PFSK-1 (cell line): ENCODE data around the gene ANGPT4.

Source experiments
- FOXP2 ChIP-seq: optimal IDR thresholded peaks from 2 replicates; pipeline ENCODE3; 2011; ENCODE audit warnings: borderline replicate concordance, control low read depth, inconsistent platforms; ENCODE audit not compliant: insufficient read depth; ENCODE audit errors: extremely low read length, extremely low read depth
- POLR2AphosphoS5 ChIP-seq: IDR thresholded peaks from 2 replicates; pipeline ENCODE4 v1.6.1; 2012; ENCODE audit warnings: low read depth, mild to moderate bottlenecking, control low read depth, low read length, moderate library complexity
- REST ChIP-seq, 2 experiments: IDR thresholded peaks; 2 replicates each; pipeline versions ENCODE4 v1.6.1 to v1.8.0; 2011 to 2012; ENCODE audit warnings: low read depth in 2 of 2, low read length in 2 of 2, control low read depth in 1 of 2, inconsistent platforms in 1 of 2, mild to moderate bottlenecking in 1 of 2, moderate library complexity in 1 of 2; ENCODE audit not compliant: insufficient read depth in 1 of 2
- SIN3A ChIP-seq: IDR thresholded peaks from 2 replicates; pipeline ENCODE4 v1.6.1; 2012; ENCODE audit warnings: mild to moderate bottlenecking, low read length, moderate library complexity, borderline replicate concordance; ENCODE audit not compliant: insufficient read depth
- TAF1 ChIP-seq: IDR thresholded peaks from 2 replicates; pipeline ENCODE4 v1.6.1; 2012; ENCODE audit warnings: low read length, control low read depth, borderline replicate concordance; ENCODE audit not compliant: insufficient read depth

Gene ANGPT4

GRCh38 chr20:879626-880025 lies 36.5 kb downstream of the ANGPT4 start:
- TF ChIP-seq TAF1, result no peak
- 0 out of 4 replicates have a peak, but pooled peaks of 1 of the 2 experiments have one; percentile 12 for TF ChIP-seq REST (IDR thresholded peaks at IDR 0.05; ENCODE audit: insufficient read depth in 1 of 2, low read depth in 2 of 2, low read length in 2 of 2)

GRCh38 chr20:878511-879307 lies 37.4 kb downstream of the ANGPT4 start:
- TF ChIP-seq FOXP2, result no peak
- TF ChIP-seq REST (IDR thresholded peaks at IDR 0.05; ENCODE audit: insufficient read depth in 1 of 2, low read depth in 2 of 2, low read length in 2 of 2), result peak; percentile 93 to 99

- no peak for TF ChIP-seq REST (IDR thresholded peaks at IDR 0.05; ENCODE audit: insufficient read depth in 1 of 2, low read depth in 2 of 2, low read length in 2 of 2)
- TF ChIP-seq FOXP2, result no peak
- TF ChIP-seq TAF1, result no peak
- TF ChIP-seq SIN3A, result no peak
- no peak for TF ChIP-seq POLR2AphosphoS5
These were observed 38.3 kb downstream of the ANGPT4 start for GRCh38 chr20:877814-878213.

GRCh38 chr20:875115-875514 lies 41.0 kb downstream of the ANGPT4 start:
- TF ChIP-seq FOXP2, result no peak
- no peak for TF ChIP-seq REST (IDR thresholded peaks at IDR 0.05; ENCODE audit: insufficient read depth in 1 of 2, low read depth in 2 of 2, low read length in 2 of 2)
- TF ChIP-seq TAF1, result no peak
- TF ChIP-seq POLR2AphosphoS5, result no peak
- TF ChIP-seq SIN3A, result no peak
